Esophagus squamous epithelium (tissue), 4 donors: ENCODE measurements around the gene CDC25B.

Experiments used
- CTCF ChIP-seq, 6 experiments: fragments of 450-650 bp in 4 of 6; fragments of 200-600 bp in 2 of 6; sonication (generic) in 2 of 6; IDR thresholded peaks; one replicate each; pipeline ENCODE4 v1.5.1; 2016 to 2019; ENCODE audit warnings: antibody characterized with exemption in 6 of 6, mild to moderate bottlenecking in 4 of 6, moderate library complexity in 4 of 6
- POLR2A ChIP-seq, 4 donors: fragments of 450-650 bp; IDR thresholded peaks; one replicate each; pipeline ENCODE4 v1.6.1; 2017; ENCODE audit warnings: antibody characterized with exemption in 4 of 4, mild to moderate bottlenecking in 4 of 4, moderate library complexity in 3 of 4

GRCh38 chr20:3759316-3759823 lies 36.7 kb upstream of the CDC25B start:
- TF ChIP-seq CTCF (IDR thresholded peaks at IDR 0.05), result no peak
- no peak for TF ChIP-seq POLR2A (IDR thresholded peaks at IDR 0.05)
